Loucy (cell line): ENCODE results near the gene CAPN9.

Source experiments
- CTCF ChIP-seq: fragments of 200-600 bp; sonication (generic); conservative IDR thresholded peaks from 2 replicates; pipeline ENCODE4 v1.5.1; 2014; ENCODE audit warnings: mild to moderate bottlenecking, antibody characterized with exemption, low read length
- EZH2phosphoT487 ChIP-seq: fragments of 200-600 bp; IDR thresholded peaks from 2 replicates; pipeline ENCODE4 v1.6.1; 2018; ENCODE audit warnings: antibody characterized with exemption, mild to moderate bottlenecking, moderate library complexity, borderline replicate concordance

DNA sequence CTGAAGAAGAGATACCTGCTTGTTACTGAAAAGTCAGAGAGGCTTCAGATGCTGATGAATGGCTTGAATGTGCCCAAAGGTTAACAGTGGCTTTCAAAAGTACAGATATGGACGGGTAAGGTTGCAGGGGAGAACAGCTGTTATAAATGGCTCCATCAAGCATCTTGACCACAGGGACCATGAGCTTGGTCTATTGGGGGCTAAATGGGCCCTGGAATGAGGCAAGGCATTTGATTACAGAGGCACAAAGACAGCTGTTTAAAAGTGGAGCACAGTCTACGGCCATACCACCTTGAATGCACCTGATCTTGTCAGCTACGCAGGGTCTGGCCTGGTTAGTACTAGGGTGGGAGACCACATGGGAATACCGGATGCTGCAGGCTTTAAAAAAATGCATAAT lies 72.8 kb downstream of the CAPN9 start:
- TF ChIP-seq CTCF (no peak), EZH2phosphoT487 (no peak)
